A673 (cell line): ENCODE data around the gene VIPR1. TPM values are rescaled to one million over a fixed set of nuclear protein-coding genes. Genes with fewer than 3 reads are reported as not detected.

ENCODE experiments used
- BruUV-seq: library from RNA; stranded (reverse); fragments of 400-500 nt; replicated peaks from 2 replicates; lab custom pipeline; 2021; lab: Mats Ljungman, UMichigan
- CTCF ChIA-PET: fragments of 300-600 bp; sonication (Branson Sonifier 250); formaldehyde crosslinking; loops from one replicate; lab custom pipeline; 2022; ENCODE audit warnings: antibody characterized with exemption; lab: Charles Lee
- POLR2A ChIA-PET: fragments of 300-600 bp; sonication (Branson Sonifier 250); formaldehyde crosslinking; loops from one replicate; lab custom pipeline; 2022; ENCODE audit warnings: antibody characterized with exemption; ENCODE audit not compliant: low non-redundant PET; lab: Charles Lee
- DNase-seq: peaks from one replicate; pipeline ENCODE4 v3.0.0-alpha.2; 2015; ENCODE audit warnings: low spot score
- H3K27ac ChIP-seq: fragments of 200-600 bp; sonication (generic); 2 replicates; pipeline ENCODE4 v1.5.1; 2016; ENCODE audit warnings: mixed run types, low read depth, mild to moderate bottlenecking, mixed read lengths, antibody characterized with exemption, low read length; ENCODE audit not compliant: poor library complexity, severe bottlenecking
- H3K27me3 ChIP-seq: fragments of 200-600 bp; sonication (generic); replicated peaks from 2 replicates; pipeline ENCODE4 v1.6.1; 2017; ENCODE audit warnings: mixed run types, low read depth, mild to moderate bottlenecking, mixed read lengths, antibody characterized with exemption, low read length; ENCODE audit not compliant: insufficient read depth, poor library complexity
- H3K36me3 ChIP-seq: fragments of 200-600 bp; sonication (generic); 2 replicates; pipeline ENCODE4 v1.6.1; 2016; ENCODE audit warnings: mixed run types, mild to moderate bottlenecking, mixed read lengths, antibody characterized with exemption, low read length; ENCODE audit not compliant: insufficient read depth, poor library complexity, severe bottlenecking
- H3K4me1 ChIP-seq: fragments of 200-600 bp; sonication (generic); 2 replicates; pipeline ENCODE4 v1.6.1; 2017; ENCODE audit warnings: mixed run types, mild to moderate bottlenecking, mixed read lengths, antibody characterized with exemption, low read length; ENCODE audit not compliant: insufficient read depth, poor library complexity, severe bottlenecking
- H3K4me3 ChIP-seq: fragments of 200-600 bp; sonication (generic); 2 replicates; pipeline ENCODE4 v1.5.1; 2016; ENCODE audit warnings: low read depth, mixed run types, mild to moderate bottlenecking, mixed read lengths, low read length; ENCODE audit not compliant: poor library complexity, severe bottlenecking
- H3K9me3 ChIP-seq: fragments of 200-600 bp; sonication (generic); 2 replicates; pipeline ENCODE4 v1.6.1; 2016; ENCODE audit warnings: mixed run types, low read depth, mild to moderate bottlenecking, mixed read lengths, antibody characterized with exemption, low read length; ENCODE audit not compliant: poor library complexity, severe bottlenecking
- EZH2 ChIP-seq: fragments of 200-600 bp; sonication (generic); IDR thresholded peaks from 2 replicates; pipeline ENCODE4 v1.6.1; 2017; ENCODE audit warnings: borderline replicate concordance, low read depth, mild to moderate bottlenecking, mixed read lengths, antibody characterized with exemption, low read length; ENCODE audit not compliant: poor library complexity, severe bottlenecking
- intact Hi-C: fragments of 100-400 bp; cut with micrococcal nuclease; formaldehyde crosslinking; loops from one replicate; pipeline ENCODE4 v1.10.0; 2022; ENCODE audit not compliant: unreplicated experiment
- total RNA-seq: library from RNA; stranded (reverse); gene quantifications from 2 replicates; pipeline ENCODE4 v1.2.3, GENCODE V29; 2021
- TF ChIP-seq, protein P1 (sequence below): fragments of 300-800, 200-600 bp; sonication (generic); conservative IDR thresholded peaks from 2 replicates; pipeline ENCODE4 v1.5.1; 2017; ENCODE audit warnings: low read depth, mild to moderate bottlenecking, antibody characterized with exemption, low read length, moderate library complexity, mixed read lengths

VIPR1 gene
- total RNA-seq, 1 experiment from 2014 or later = 0.26 TPM

DNA sequence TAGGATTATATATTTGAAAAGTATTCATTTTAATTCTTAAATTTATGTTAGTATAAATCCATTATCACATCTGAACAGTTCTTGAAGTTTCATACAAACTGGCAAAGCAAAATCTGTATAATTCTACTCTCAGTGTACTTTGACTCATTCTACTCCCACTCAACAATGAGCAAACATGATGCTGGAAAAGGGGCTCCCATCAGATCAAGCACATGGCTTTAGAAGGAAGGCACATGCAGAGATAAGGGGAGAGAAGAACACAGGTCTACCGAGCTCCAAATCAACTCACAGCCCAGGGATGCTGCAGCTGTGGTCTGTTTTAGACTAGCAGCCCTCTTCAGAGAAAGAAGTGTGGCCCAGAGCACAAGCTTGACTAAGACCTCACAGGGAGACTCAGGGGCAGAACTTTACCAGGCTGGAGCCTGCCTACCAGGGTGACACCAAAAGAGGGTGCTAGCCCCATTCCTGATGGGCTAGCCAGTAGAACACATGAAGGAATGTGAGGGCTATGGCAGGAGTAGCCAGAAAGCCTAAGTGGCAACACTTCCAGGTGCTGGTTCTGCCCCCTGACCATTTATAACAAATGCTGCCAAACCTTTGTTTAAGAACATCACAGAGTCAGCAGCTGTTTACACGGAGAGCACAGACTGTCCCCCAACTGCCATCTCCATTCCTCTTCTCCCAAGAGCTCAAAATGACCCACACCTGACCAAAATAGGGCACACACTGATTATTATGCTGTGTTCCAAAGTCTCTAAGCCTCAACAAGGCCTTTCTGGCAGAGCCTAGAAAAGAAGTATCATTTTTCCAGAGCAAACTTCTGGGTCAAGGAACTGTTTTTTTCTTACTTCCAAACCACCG is 59.8 kb downstream of the VIPR1 start:
- intact Hi-C loops = no loop called here
- ChIA-PET POLR2A (no interaction called here), CTCF (no interaction called here)
- Histone ChIP-seq H3K4me3 (no peak overlapping the region), H3K4me1 (no peaks in the 10 kb centered on the region), H3K27ac (no peak overlapping the region), H3K27me3 (no peaks in the 10 kb centered on the region), H3K36me3 (peaks cover 6% of the 10 kb centered on the region), H3K9me3 (no peaks in the 10 kb centered on the region)
- TF ChIP-seq, protein P1, sequence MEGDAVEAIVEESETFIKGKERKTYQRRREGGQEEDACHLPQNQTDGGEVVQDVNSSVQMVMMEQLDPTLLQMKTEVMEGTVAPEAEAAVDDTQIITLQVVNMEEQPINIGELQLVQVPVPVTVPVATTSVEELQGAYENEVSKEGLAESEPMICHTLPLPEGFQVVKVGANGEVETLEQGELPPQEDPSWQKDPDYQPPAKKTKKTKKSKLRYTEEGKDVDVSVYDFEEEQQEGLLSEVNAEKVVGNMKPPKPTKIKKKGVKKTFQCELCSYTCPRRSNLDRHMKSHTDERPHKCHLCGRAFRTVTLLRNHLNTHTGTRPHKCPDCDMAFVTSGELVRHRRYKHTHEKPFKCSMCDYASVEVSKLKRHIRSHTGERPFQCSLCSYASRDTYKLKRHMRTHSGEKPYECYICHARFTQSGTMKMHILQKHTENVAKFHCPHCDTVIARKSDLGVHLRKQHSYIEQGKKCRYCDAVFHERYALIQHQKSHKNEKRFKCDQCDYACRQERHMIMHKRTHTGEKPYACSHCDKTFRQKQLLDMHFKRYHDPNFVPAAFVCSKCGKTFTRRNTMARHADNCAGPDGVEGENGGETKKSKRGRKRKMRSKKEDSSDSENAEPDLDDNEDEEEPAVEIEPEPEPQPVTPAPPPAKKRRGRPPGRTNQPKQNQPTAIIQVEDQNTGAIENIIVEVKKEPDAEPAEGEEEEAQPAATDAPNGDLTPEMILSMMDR = no peak
- TF ChIP-seq EZH2 = no peak
- BruUV-seq = no TSS peak
- DNase-seq = no peak

DNA sequence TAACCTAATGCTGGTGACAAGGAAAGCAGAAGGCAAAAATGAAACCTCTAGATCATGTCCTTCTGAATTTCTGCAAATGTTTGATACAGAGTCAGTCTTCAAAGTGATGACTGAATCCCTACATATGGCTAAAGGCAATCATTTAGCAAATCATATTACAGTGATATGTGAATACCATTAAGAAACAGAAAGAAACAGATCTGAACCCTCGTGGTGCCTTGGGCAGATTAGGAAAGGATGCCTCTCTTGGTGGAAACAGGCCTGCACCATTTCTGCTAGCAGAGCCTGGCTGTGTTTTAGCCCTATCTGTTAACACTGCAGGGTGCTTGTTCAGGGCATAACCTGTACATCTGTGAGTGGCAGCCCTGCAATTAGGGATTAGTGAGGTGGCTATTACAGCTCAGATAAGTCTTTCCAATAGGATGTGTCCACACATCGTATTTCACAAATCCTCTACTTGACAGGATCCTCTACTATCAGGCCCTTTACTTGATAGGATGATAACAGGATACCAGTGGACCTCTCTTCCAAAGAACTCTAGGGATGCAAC is 67.2 kb downstream of the VIPR1 start:
- no TSS peak for BruUV-seq
- Histone ChIP-seq H3K36me3 (peaks cover 8% of the 10 kb centered on the region), H3K27ac (no peak overlapping the region), H3K27me3 (no peaks in the 10 kb centered on the region), H3K9me3 (no peaks in the 10 kb centered on the region), H3K4me3 (no peak overlapping the region), H3K4me1 (no peaks in the 10 kb centered on the region)
- no peak for DNase-seq
- intact Hi-C loops = loop anchor here (10.0 kb wide), 1 partner anchor 175 kb away; no protein-coding TSS in a partner anchor
- ChIA-PET POLR2A (no interaction called here), CTCF (no interaction called here)
- TF ChIP-seq EZH2 = no peak
- TF ChIP-seq, protein P1 = no peak

DNA sequence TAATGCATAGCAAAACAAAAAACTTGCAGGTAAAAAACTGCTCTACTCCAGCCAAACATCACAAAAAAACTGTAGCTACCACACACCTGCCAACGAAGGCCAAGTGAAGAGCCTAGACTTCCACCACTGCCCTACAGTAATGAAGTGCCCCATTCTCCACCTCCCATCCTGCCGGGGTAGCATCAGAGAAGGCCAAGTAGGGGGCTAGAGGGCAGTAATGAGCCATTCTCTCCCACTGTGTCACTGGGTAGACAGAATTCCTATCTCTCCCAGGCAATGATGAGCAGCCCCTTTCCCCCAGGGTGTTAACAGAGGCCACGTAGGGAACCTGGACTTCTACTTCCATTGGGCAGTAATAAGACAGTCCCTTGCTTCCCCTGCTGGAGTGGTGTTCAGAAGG is 69.8 kb downstream of the VIPR1 start:
- DNase-seq = peak; percentile 24
- peaks cover 5% of the 10 kb centered on the region for H3K9me3 ChIP-seq
- TF ChIP-seq EZH2 = no peak
- TF ChIP-seq, protein P1 = peak; percentile 39; the same call in 1 of the 2 replicates
- POLR2A ChIA-PET = no interaction called here
- H3K36me3 ChIP-seq = peaks cover 11% of the 10 kb centered on the region
- CTCF ChIA-PET = no interaction called here
- no peaks in the 10 kb centered on the region for H3K27me3 ChIP-seq
- no peaks in the 10 kb centered on the region for H3K4me1 ChIP-seq
- intact Hi-C loops = loop anchor here (10.0 kb wide), 1 partner anchor 173 kb away; no protein-coding TSS in a partner anchor
- no TSS peak for BruUV-seq
- no peak overlapping the region for H3K4me3 ChIP-seq
- no peak overlapping the region for H3K27ac ChIP-seq
